HepG2 (cell line): ENCODE data around the gene HSP90AB1. TPM values are rescaled to one million over a fixed set of nuclear protein-coding genes. Genes with fewer than 3 reads are reported as not detected.

Experiments used
- ATAC-seq: fragments of 200-7000 bp; cut with Tn5 transposase; 3 replicates; pipeline ENCODE4 v1.9.1; 2020; ENCODE audit warnings: mild to moderate bottlenecking, moderate library complexity
- BruUV-seq: library from RNA; stranded (reverse); fragments of 400-500 nt; replicated peaks from 2 replicates; lab custom pipeline; 2021; lab: Mats Ljungman, UMichigan
- CTCF ChIA-PET: fragments of 300-600 bp; formaldehyde crosslinking; extraction: SDS; loops from one replicate; lab custom pipeline; 2021; ENCODE audit warnings: low total read pairs, inconsistent platforms, low intra/inter-chr PET ratio; lab: Yijun Ruan, JAX
- POLR2A ChIA-PET: fragments of 350-600 bp; sonication (Branson Sonifier 250); formaldehyde crosslinking; loops from one replicate; lab custom pipeline; 2020; ENCODE audit warnings: antibody characterized with exemption, inconsistent platforms; lab: Yijun Ruan, JAX
- DNase-seq: peaks from one replicate; pipeline ENCODE4 v3.0.0-alpha.2; 2015; ENCODE audit warnings: low spot score
- FAIRE-seq: peaks from 3 replicates; lab custom pipeline; 2011; peaks lifted over from hg19 to GRCh38; lab: Jason Lieb, UNC
- H2AFZ ChIP-seq: one replicate; pipeline ENCODE4 v1.6.1; 2011; ENCODE audit warnings: low read length, inconsistent platforms
- H3K27ac ChIP-seq: fragments of 300-600 bp; 3 replicates; pipeline ENCODE4 v1.8.0; 2011; ENCODE audit warnings: mixed run types, mild to moderate bottlenecking, mixed read lengths, low read length, inconsistent platforms; ENCODE audit not compliant: insufficient read depth; ENCODE audit errors: extremely low read length
- H3K27me3 ChIP-seq, 2 experiments: fragments of 200-600 bp in 1 of 2; 2 replicates in 1 of 2; 3 replicates in 1 of 2; pipeline versions ENCODE4 v1.6.0 to v1.8.0; 2011; ENCODE audit warnings: low read length in 2 of 2, mild to moderate bottlenecking in 2 of 2, moderate library complexity in 2 of 2, inconsistent platforms in 1 of 2; ENCODE audit not compliant: insufficient read depth in 2 of 2, control insufficient read depth in 1 of 2
- H3K36me3 ChIP-seq, 2 experiments: fragments of 200-600 bp in 1 of 2; replicated peaks in 1 of 2; 2 replicates in 1 of 2; 3 replicates in 1 of 2; pipeline versions ENCODE4 v1.5.1 to v1.8.0; 2011; ENCODE audit warnings: low read length in 2 of 2, inconsistent platforms in 1 of 2; ENCODE audit not compliant: insufficient read depth in 2 of 2, control insufficient read depth in 1 of 2
- H3K4me1 ChIP-seq: 2 replicates; pipeline ENCODE4 v1.5.1; 2012; ENCODE audit warnings: low read length, inconsistent platforms; ENCODE audit not compliant: insufficient read depth
- H3K4me2 ChIP-seq: 2 replicates; pipeline ENCODE4 v1.6.0; 2011; ENCODE audit warnings: low read depth, low read length, inconsistent platforms
- H3K4me3 ChIP-seq, 3 experiments: fragments of 200-600 bp in 1 of 3; sonication (generic), shearing (Covaris generic) in 1 of 3; replicated peaks in 1 of 3; 2 replicates each; pipeline ENCODE4 v1.5.1; 2011 to 2016; ENCODE audit warnings: low read length in 3 of 3, inconsistent platforms in 2 of 3, low read depth in 2 of 3, mild to moderate bottlenecking in 2 of 3, control low read depth in 1 of 3, mixed read lengths in 1 of 3; ENCODE audit not compliant: insufficient read depth in 1 of 3
- H3K79me2 ChIP-seq: one replicate; pipeline ENCODE4 v1.6.1; 2011; ENCODE audit warnings: low read length, inconsistent platforms; ENCODE audit not compliant: insufficient read depth
- H3K9ac ChIP-seq: 2 replicates; pipeline ENCODE4 v1.6.0; 2011; ENCODE audit warnings: mild to moderate bottlenecking, low read depth, low read length, inconsistent platforms; ENCODE audit not compliant: insufficient read depth
- H3K9me3 ChIP-seq: 2 replicates; pipeline ENCODE4 v1.5.1; 2012; ENCODE audit warnings: mild to moderate bottlenecking, low read length
- H4K20me1 ChIP-seq: 2 replicates; pipeline ENCODE4 v1.6.0; 2011; ENCODE audit warnings: inconsistent platforms, mild to moderate bottlenecking, low read length, moderate library complexity; ENCODE audit not compliant: insufficient read depth
- CHCHD3 ChIP-seq: sonication (generic); formaldehyde crosslinking; IDR thresholded peaks from 2 replicates; pipeline ENCODE4 v1.8.0; 2022; ENCODE audit warnings: mild to moderate bottlenecking, missing genetic modification reagents, moderate library complexity
- ELF4 ChIP-seq: sonication (generic); formaldehyde crosslinking; IDR thresholded peaks from 2 replicates; pipeline ENCODE4 v1.5.0; 2020; ENCODE audit warnings: missing genetic modification reagents, mild to moderate bottlenecking, moderate library complexity, borderline replicate concordance
- FOSL1 ChIP-seq: sonication (generic); formaldehyde crosslinking; IDR thresholded peaks from 2 replicates; pipeline ENCODE4 v1.9.0; 2021; ENCODE audit warnings: missing genetic modification reagents, borderline replicate concordance
- HDAC1 ChIP-seq: sonication (generic); formaldehyde crosslinking; IDR thresholded peaks from 2 replicates; pipeline ENCODE4 v1.5.1; 2020; ENCODE audit warnings: mild to moderate bottlenecking, missing genetic modification reagents
- NAIF1 ChIP-seq: sonication (generic); formaldehyde crosslinking; IDR thresholded peaks from 2 replicates; pipeline ENCODE4 v1.5.0; 2020; ENCODE audit warnings: mild to moderate bottlenecking, missing genetic modification reagents, borderline replicate concordance
- NFKB2 ChIP-seq: sonication (generic); formaldehyde crosslinking; IDR thresholded peaks from 2 replicates; pipeline ENCODE4 v1.4.0; 2020; ENCODE audit warnings: missing genetic modification reagents, borderline replicate concordance
- RCOR2 ChIP-seq: IDR thresholded peaks from 2 replicates; pipeline ENCODE4 v1.6.1; 2016; ENCODE audit warnings: missing biosample characterization, missing genetic modification reagents
- SIX1 ChIP-seq: sonication (generic); formaldehyde crosslinking; IDR thresholded peaks from 2 replicates; pipeline ENCODE4 v1.4.0; 2020; ENCODE audit warnings: missing genetic modification reagents, borderline replicate concordance
- TARDBP ChIP-seq: sonication (generic); formaldehyde crosslinking; IDR thresholded peaks from 2 replicates; pipeline ENCODE4 v1.8.0; 2022; ENCODE audit warnings: mild to moderate bottlenecking, missing genetic modification reagents
- ZBTB21 ChIP-seq: sonication (generic); formaldehyde crosslinking; IDR thresholded peaks from 2 replicates; pipeline ENCODE4 v1.4.0; 2020; ENCODE audit warnings: missing genetic modification reagents
- ZFP90 ChIP-seq: sonication (generic); formaldehyde crosslinking; IDR thresholded peaks from 2 replicates; pipeline ENCODE4 v1.8.0; 2022; ENCODE audit warnings: missing genetic modification reagents, mild to moderate bottlenecking, inconsistent platforms, borderline replicate concordance
- ZNF138 ChIP-seq: sonication (generic); formaldehyde crosslinking; IDR thresholded peaks from 2 replicates; pipeline ENCODE4 v1.5.0; 2020; ENCODE audit warnings: mild to moderate bottlenecking, low read depth, missing genetic modification reagents
- ZSCAN29 ChIP-seq: sonication (generic); formaldehyde crosslinking; conservative IDR thresholded peaks from 2 replicates; pipeline ENCODE4 v1.4.0; 2020; ENCODE audit warnings: mild to moderate bottlenecking, missing genetic modification reagents
- WGBS: methylation state at CpG from one replicate; pipeline ENCODE4 v1.1.6; 2017; ENCODE audit warnings: low lambda C conversion rate; 5-methylcytosine and 5-hydroxymethylcytosine counted together
- in situ Hi-C: cut with HindIII; loops from 2 replicates; pipeline ENCODE4 v1.10.0; 2017; ENCODE audit warnings: low pct_unique_long_range_greater_than_20kb; ENCODE audit not compliant: extremely low pct_ligation_motif_present
- intact Hi-C: fragments of 100-400 bp; cut with micrococcal nuclease; formaldehyde crosslinking; loops from one replicate; pipeline ENCODE4 v1.10.0; 2022; ENCODE audit not compliant: unreplicated experiment
- polyA plus RNA-seq, 8 experiments: library from polyadenylated mRNA; depleted of rRNA in 3 of 8; stranded (reverse) in 7 of 8; unstranded in 1 of 8; fragments of >200 nt; fragmentation: Illumina TruSeq in 4 of 8; extraction: Trizol in 4 of 8; gene quantifications; 2 replicates each; pipeline versions ENCODE4 v1.2.1 to v1.2.3, GENCODE V29; 2011 to 2016; ENCODE audit warnings: low read depth in 4 of 8, missing spikeins in 1 of 8, mixed read lengths in 1 of 8; ENCODE audit not compliant: insufficient read depth in 1 of 8
- total RNA-seq, 5 experiments: library from RNA; depleted of rRNA; stranded (reverse); fragments of >200 nt; fragmentation: Illumina TruSeq; extraction: Trizol; gene quantifications; 2 replicates each; pipeline ENCODE4 v1.2.3, GENCODE V29; 2016; ENCODE audit warnings: low read depth in 1 of 5
- TF ChIP-seq, protein P1 (sequence below): sonication (generic); formaldehyde crosslinking; conservative IDR thresholded peaks from 2 replicates; pipeline ENCODE4 v1.4.0; 2020; ENCODE audit warnings: mild to moderate bottlenecking, missing genetic modification reagents, moderate library complexity

Gene HSP90AB1
- total and polyA plus RNA-seq, 2 of the 13 experiments (the other 11 are each of a cell fraction or from before 2014, with no cell fraction given) = 1,325 to 1,472 TPM

GRCh38 chr6:44267252-44267651 is 20.4 kb downstream of the HSP90AB1 start:
- FAIRE-seq (no peak), DNase-seq (no peak), ATAC-seq (no peak)
- WGBS = 31% methylated on average over 10 of the region's 10 CpGs
- no peak for TF ChIP-seq CHCHD3 (CRISPR knock-in tag)
- TF ChIP-seq ZNF138 (CRISPR knock-in tag) = no peak
- TF ChIP-seq ZBTB21 = no peak
- no peak for TF ChIP-seq ELF4
- TF ChIP-seq FOSL1 (CRISPR knock-in tag) = no peak
- no peak for TF ChIP-seq TARDBP (CRISPR knock-in tag)
- no peak for TF ChIP-seq RCOR2 (CRISPR knock-in tag)
- TF ChIP-seq NFKB2 (CRISPR knock-in tag) = no peak
- TF ChIP-seq ZSCAN29 = no peak
- TF ChIP-seq, protein P1, sequence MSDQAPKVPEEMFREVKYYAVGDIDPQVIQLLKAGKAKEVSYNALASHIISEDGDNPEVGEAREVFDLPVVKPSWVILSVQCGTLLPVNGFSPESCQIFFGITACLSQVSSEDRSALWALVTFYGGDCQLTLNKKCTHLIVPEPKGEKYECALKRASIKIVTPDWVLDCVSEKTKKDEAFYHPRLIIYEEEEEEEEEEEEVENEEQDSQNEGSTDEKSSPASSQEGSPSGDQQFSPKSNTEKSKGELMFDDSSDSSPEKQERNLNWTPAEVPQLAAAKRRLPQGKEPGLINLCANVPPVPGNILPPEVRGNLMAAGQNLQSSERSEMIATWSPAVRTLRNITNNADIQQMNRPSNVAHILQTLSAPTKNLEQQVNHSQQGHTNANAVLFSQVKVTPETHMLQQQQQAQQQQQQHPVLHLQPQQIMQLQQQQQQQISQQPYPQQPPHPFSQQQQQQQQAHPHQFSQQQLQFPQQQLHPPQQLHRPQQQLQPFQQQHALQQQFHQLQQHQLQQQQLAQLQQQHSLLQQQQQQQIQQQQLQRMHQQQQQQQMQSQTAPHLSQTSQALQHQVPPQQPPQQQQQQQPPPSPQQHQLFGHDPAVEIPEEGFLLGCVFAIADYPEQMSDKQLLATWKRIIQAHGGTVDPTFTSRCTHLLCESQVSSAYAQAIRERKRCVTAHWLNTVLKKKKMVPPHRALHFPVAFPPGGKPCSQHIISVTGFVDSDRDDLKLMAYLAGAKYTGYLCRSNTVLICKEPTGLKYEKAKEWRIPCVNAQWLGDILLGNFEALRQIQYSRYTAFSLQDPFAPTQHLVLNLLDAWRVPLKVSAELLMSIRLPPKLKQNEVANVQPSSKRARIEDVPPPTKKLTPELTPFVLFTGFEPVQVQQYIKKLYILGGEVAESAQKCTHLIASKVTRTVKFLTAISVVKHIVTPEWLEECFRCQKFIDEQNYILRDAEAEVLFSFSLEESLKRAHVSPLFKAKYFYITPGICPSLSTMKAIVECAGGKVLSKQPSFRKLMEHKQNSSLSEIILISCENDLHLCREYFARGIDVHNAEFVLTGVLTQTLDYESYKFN (CRISPR knock-in tag) = no peak
- no peak for TF ChIP-seq ZFP90
- no peak for TF ChIP-seq SIX1 (CRISPR knock-in tag)
- TF ChIP-seq HDAC1 (CRISPR knock-in tag) = no peak
- TF ChIP-seq NAIF1 = no peak
- Histone ChIP-seq H3K27me3 (peaks cover 9 to 34% of the 10 kb centered on the region in 2 experiments; a peak in 4 of 5 replicates), H3K4me1 (peaks cover 38% of the 10 kb centered on the region), H2AFZ (no peak overlapping the region), H3K4me3 (no peak overlapping the region), H3K9ac (no peak overlapping the region), H4K20me1 (no peaks in the 10 kb centered on the region), H3K79me2 (peaks cover 18% of the 10 kb centered on the region), H3K27ac (no peak overlapping the region), H3K9me3 (no peaks in the 10 kb centered on the region), H3K4me2 (no peak overlapping the region), H3K36me3 (peaks cover 0 to 3% of the 10 kb centered on the region in 2 experiments; a peak in 2 of 5 replicates)
- in situ Hi-C loops = loop anchor here (5.0 kb wide), 1 partner anchor 45 kb away; the partner anchor contains the start of gene AARS2
- no TSS peak for BruUV-seq
- ChIA-PET CTCF (interaction anchor here (2.3 to 4.3 kb wide), 2 partner anchors 37 to 70 kb away, joined by 37 to 65 read pairs; no protein-coding TSS in a partner anchor), POLR2A (interaction anchor here (1.8 to 2.0 kb wide), 2 partner anchors 10 to 20 kb away, joined by 7 to 10 read pairs; partner anchors contain the start of genes HSP90AB1 and SLC35B2)
- intact Hi-C loops = no loop called here
